ENCODE data around the gene TRAK1. TPM values are rescaled to one million over a fixed set of nuclear protein-coding genes. Genes with fewer than 3 reads are reported as not detected.
A peak's percentile ranks its signal among the peaks of the same experiment; 100 is the strongest.
"Not testable (repeated sequence)": the region's sequence is repeated elsewhere in the genome, so short reads cannot be mapped to it uniquely, and the experiment has no call there.

The TRAK1 gene
- total and polyA plus RNA-seq, 10 donors = 15.4 to 60.0 (median 47.8) TPM

GRCh38 chr3:42102571-42102970 is 11.4 kb downstream of the TRAK1 start:
- peaks cover 0 to 26% (median 10%) of the 10 kb centered on the region in 6 donors for H3K36me3 ChIP-seq
- H3K27me3 ChIP-seq (replicated peaks in 1 of 7) = no peaks in the 10 kb centered on the region
- DNase-seq = peak; percentile 28
- peaks cover 5 to 57% (median 41%) of the 10 kb centered on the region in 6 donors for H3K4me1 ChIP-seq
- no peak for TF ChIP-seq CTCF (IDR thresholded peaks at IDR 0.05 in 8 of 11, conservative IDR thresholded peaks at IDR 0.05 in 3 of 11)
- TF ChIP-seq POLR2AphosphoS5 (IDR thresholded peaks at IDR 0.05) = no peak
- H3K9me3 ChIP-seq = no peaks in the 10 kb centered on the region
- intact Hi-C loops (cut with DNase I; ENCODE audit: low total_unique reads) = no loop called here
- no peak overlapping the region for H3K4me3 ChIP-seq
- H3K27ac ChIP-seq = peak overlapping the region in 6 of 8 donors; percentile 56 to 64 (median 59)
- WGBS, 5 donors = 25 to 74% (median 44%) methylated on average over 6 of the region's 6 CpGs

- H3K27ac ChIP-seq; H3K9me3 ChIP-seq; H3K27me3 ChIP-seq (replicated peaks in 1 of 7); H3K4me3 ChIP-seq; intact Hi-C loops (cut with DNase I; ENCODE audit: low total_unique reads): not testable (repeated sequence)
- 92 to 95% (median 93%) methylated on average over 15 of the region's 15 CpGs for WGBS, 5 donors
- Histone ChIP-seq H3K4me1 (peaks cover 5 to 42% (median 27%) of the 10 kb centered on the region in 6 donors), H3K36me3 (peaks cover 0 to 30% (median 10%) of the 10 kb centered on the region in 6 donors)
- peak; percentile 51 for DNase-seq
Observed at GRCh38 chr3:42103921-42104665, 12.9 kb downstream of the TRAK1 start.

- H3K27me3 ChIP-seq (replicated peaks in 1 of 7); intact Hi-C loops (cut with DNase I; ENCODE audit: low total_unique reads); H3K4me3 ChIP-seq; H3K9me3 ChIP-seq; DNase-seq: not testable (repeated sequence)
- WGBS, 5 donors = 81 to 100% (median 90%) methylated on average over 1 to 2 of the region's 2 CpGs; no CpG with 5 or more reads in 2 of the 5 donors
- H3K36me3 ChIP-seq = peaks cover 0 to 34% (median 10%) of the 10 kb centered on the region in 6 donors
- peak overlapping the region in 7 of 8 donors; percentile 33 to 80 (median 76) for H3K27ac ChIP-seq
- peaks cover 0 to 23% (median 14%) of the 10 kb centered on the region in 6 donors for H3K4me1 ChIP-seq
Observed at GRCh38 chr3:42105994-42106393, 14.8 kb downstream of the TRAK1 start.

DNA sequence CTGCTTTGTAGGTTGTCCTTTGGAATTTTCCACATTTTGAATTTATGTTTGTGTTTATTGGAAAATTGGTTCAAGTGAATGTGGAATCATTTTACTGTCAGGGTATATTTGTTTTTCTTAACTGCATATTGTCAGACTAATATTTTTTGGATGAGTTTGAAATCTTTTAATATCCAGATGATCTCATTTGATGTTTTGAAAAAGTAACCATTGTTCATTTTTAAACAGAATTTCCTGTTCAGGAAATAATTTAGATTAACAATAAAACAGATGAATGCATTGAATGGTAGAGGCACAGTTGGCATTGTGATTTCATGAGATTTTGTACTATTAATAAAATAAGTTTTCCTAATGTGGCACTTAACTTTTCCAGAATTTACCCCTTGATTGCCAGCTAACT is 15.5 kb downstream of the TRAK1 start:
- Histone ChIP-seq H3K4me1 (peaks cover 0 to 17% (median 8%) of the 10 kb centered on the region in 6 donors), H3K36me3 (peaks cover 0 to 37% (median 10%) of the 10 kb centered on the region in 6 donors), H3K4me3 (no peak overlapping the region), H3K9me3 (no peaks in the 10 kb centered on the region), H3K27me3 (replicated peaks in 1 of 7) (no peaks in the 10 kb centered on the region), H3K27ac (peak overlapping the region in 7 of 8 donors; percentile 64 to 80 (median 76))
- TF ChIP-seq CTCF (IDR thresholded peaks at IDR 0.05 in 8 of 11, conservative IDR thresholded peaks at IDR 0.05 in 3 of 11) (no peak), POLR2A (IDR thresholded peaks at IDR 0.05) (no peak), POLR2AphosphoS5 (IDR thresholded peaks at IDR 0.05) (no peak)
- DNase-seq = no peak
- intact Hi-C loops (cut with DNase I; ENCODE audit: low total_unique reads) = no loop called here

DNA sequence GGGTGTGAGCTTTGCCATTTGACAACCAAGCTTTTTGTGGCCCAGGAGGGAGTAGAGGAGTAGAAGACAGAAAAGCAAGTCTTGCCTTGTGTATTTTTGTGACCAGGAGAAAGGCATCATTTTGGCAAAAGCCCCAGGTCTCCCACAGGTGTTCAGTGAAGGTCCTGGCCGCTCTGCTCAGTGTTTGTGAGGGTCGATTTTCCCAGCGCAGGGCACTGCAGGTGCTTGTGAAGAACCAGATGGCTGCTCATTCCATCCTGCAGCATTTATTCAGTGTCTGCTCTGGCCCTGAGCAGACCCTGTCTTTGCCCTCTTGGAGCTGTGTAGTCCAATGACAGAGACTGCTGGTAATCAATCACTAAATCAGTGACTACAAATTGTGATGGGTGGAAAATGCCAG is 19.5 kb downstream of the TRAK1 start:
- peaks cover 0 to 11% (median 0%) of the 10 kb centered on the region in 6 donors for H3K36me3 ChIP-seq
- WGBS, 5 donors = 88 to 97% (median 94%) methylated on average over 3 of the region's 3 CpGs
- H3K27me3 ChIP-seq (replicated peaks in 1 of 7) = no peaks in the 10 kb centered on the region
- DNase-seq = peak; percentile 21
- peaks cover 4 to 25% (median 20%) of the 10 kb centered on the region in 6 donors for H3K4me1 ChIP-seq
- intact Hi-C loops (cut with DNase I; ENCODE audit: low total_unique reads) = no loop called here
- H3K4me3 ChIP-seq = no peak overlapping the region
- no peak overlapping the region for H3K27ac ChIP-seq
- TF ChIP-seq CTCF (IDR thresholded peaks at IDR 0.05 in 8 of 11, conservative IDR thresholded peaks at IDR 0.05 in 3 of 11) (no peak), POLR2AphosphoS5 (IDR thresholded peaks at IDR 0.05) (no peak), POLR2A (IDR thresholded peaks at IDR 0.05) (no peak)
- no peaks in the 10 kb centered on the region for H3K9me3 ChIP-seq
